C4-2B (cell line): ENCODE results near the gene ELMO1.

ENCODE experiments used
- ZFX ChIP-seq: fragments of 450-650 bp; IDR thresholded peaks from 2 replicates; pipeline ENCODE4 v1.6.1; 2017
- TF ChIP-seq, protein P1 (sequence below): fragments of 450-650 bp; conservative IDR thresholded peaks from 2 replicates; pipeline ENCODE4 v1.5.1; 2017; ENCODE audit warnings: mild to moderate bottlenecking

- TF ChIP-seq, protein P1, sequence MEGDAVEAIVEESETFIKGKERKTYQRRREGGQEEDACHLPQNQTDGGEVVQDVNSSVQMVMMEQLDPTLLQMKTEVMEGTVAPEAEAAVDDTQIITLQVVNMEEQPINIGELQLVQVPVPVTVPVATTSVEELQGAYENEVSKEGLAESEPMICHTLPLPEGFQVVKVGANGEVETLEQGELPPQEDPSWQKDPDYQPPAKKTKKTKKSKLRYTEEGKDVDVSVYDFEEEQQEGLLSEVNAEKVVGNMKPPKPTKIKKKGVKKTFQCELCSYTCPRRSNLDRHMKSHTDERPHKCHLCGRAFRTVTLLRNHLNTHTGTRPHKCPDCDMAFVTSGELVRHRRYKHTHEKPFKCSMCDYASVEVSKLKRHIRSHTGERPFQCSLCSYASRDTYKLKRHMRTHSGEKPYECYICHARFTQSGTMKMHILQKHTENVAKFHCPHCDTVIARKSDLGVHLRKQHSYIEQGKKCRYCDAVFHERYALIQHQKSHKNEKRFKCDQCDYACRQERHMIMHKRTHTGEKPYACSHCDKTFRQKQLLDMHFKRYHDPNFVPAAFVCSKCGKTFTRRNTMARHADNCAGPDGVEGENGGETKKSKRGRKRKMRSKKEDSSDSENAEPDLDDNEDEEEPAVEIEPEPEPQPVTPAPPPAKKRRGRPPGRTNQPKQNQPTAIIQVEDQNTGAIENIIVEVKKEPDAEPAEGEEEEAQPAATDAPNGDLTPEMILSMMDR = no peak
- no peak for TF ChIP-seq ZFX
Measured at GRCh38 chr7:37428681-37429434, 19.8 kb downstream of the ELMO1 start.
